ENCODE results near the gene DNAJC1. TPM values are rescaled to one million over a fixed set of nuclear protein-coding genes. Genes with fewer than 3 reads are reported as not detected.

Gene DNAJC1
- total and polyA plus RNA-seq, 4 experiments from 2014 or later, result 13.0 to 22.0 (median 15.8) TPM

DNA sequence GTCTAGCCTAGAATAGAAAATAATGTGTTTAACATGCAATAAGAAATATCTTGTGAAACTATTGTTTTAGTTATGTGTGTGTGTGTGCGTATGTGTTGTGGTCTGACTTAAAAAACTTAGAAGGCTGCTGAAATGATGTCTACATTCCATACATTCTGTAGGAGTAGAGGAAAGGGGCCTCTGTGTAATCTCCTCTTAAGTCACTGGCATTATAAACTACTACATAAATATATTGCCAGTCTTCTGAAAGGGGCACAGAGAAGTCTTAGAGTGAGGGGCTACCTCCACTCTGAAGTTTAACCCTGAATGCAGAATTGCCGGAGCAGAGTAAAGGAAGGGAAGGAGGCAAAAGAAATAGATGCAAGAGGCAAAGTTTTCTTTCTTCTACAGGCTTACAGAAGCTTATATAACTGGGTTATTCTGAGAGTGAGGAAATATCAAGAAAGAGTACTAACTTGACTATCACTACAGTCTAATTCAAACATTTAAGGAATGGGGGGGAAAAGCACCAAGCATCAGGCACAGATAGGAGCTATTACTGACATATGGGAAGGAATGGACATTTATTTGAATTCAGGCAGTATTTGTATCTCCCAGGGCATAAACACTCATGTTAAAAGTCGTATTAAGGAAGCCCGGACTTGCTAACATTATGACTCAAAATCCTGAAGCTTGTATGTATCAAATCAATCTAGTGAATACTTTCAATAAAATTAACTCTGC, 75.7 kb downstream of the DNAJC1 start:
- no peak for DNase-seq
- H3K36me3 ChIP-seq (ENCODE audit: insufficient read depth, low read length), result no peaks in the 10 kb centered on the region
- H3K36me3 Mint-ChIP-seq, result peaks cover 4 to 10% of the 10 kb centered on the region in 2 donors
- H3K4me3 Mint-ChIP-seq, result no peak overlapping the region
- H3K9me3 ChIP-seq (ENCODE audit: control insufficient read depth in 1 of 2, low read length in 2 of 2), result no peaks in the 10 kb centered on the region
- no peak overlapping the region for H3K4me3 ChIP-seq (ENCODE audit: low read length in 2 of 2)
- ChIA-PET POLR2A (ENCODE audit: partially characterized antibody) (no interaction called here), CTCF (ENCODE audit: partially characterized antibody) (no interaction called here)
- H3K27ac ChIP-seq (ENCODE audit: low read depth, low read length), result no peak overlapping the region
- no peaks in the 10 kb centered on the region for H3K9me3 Mint-ChIP-seq
- no peaks in the 10 kb centered on the region for H3K27me3 Mint-ChIP-seq
- no peak overlapping the region for H3K27ac Mint-ChIP-seq
- no peaks in the 10 kb centered on the region for H3K4me1 ChIP-seq (ENCODE audit: insufficient read depth, low read length)
- intact Hi-C loops (cut with micrococcal nuclease), result no loop called here
- no peaks in the 10 kb centered on the region for H3K27me3 ChIP-seq (ENCODE audit: insufficient read depth, low read length)
- H3K4me1 Mint-ChIP-seq, result peaks cover 0 to 5% (median under 1%) of the 10 kb centered on the region in 4 donors

DNA sequence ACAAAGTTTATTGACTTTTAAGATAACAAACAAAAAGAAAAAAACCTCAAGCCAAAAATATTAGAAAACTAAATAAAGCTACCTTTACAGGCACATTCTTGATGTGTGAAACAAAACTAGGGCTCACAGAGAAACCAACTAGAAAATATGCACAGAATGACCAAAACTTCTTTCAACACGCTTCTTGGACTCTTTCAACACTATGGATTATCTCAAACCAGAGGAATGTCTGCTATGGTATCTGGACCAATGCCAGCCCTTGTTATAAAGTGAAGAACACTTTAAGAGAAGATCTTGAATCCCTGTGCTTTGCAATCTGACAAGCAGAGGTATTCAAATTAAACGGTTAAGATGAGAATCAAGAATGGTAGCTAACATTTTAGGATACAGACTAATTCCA, 76.6 kb downstream of the DNAJC1 start:
- POLR2A ChIA-PET (ENCODE audit: partially characterized antibody), result no interaction called here
- H3K27me3 Mint-ChIP-seq, result no peaks in the 10 kb centered on the region
- Histone ChIP-seq H3K9me3 (ENCODE audit: control insufficient read depth in 1 of 2, low read length in 2 of 2) (no peaks in the 10 kb centered on the region), H3K4me3 (ENCODE audit: low read length in 2 of 2) (no peak overlapping the region), H3K27me3 (ENCODE audit: insufficient read depth, low read length) (no peaks in the 10 kb centered on the region), H3K4me1 (ENCODE audit: insufficient read depth, low read length) (no peaks in the 10 kb centered on the region), H3K36me3 (ENCODE audit: insufficient read depth, low read length) (no peaks in the 10 kb centered on the region), H3K27ac (ENCODE audit: low read depth, low read length) (no peak overlapping the region)
- peaks cover 0 to 4% (median under 1%) of the 10 kb centered on the region in 4 donors for H3K4me1 Mint-ChIP-seq
- H3K4me3 Mint-ChIP-seq, result no peak overlapping the region
- DNase-seq, result no peak
- CTCF ChIA-PET (ENCODE audit: partially characterized antibody), result no interaction called here
- intact Hi-C loops (cut with micrococcal nuclease), result no loop called here
- H3K27ac Mint-ChIP-seq, result peak overlapping the region in 1 of 7 donors; percentile 1
- peaks cover 4 to 10% of the 10 kb centered on the region in 2 donors for H3K36me3 Mint-ChIP-seq
- no peaks in the 10 kb centered on the region for H3K9me3 Mint-ChIP-seq

DNA sequence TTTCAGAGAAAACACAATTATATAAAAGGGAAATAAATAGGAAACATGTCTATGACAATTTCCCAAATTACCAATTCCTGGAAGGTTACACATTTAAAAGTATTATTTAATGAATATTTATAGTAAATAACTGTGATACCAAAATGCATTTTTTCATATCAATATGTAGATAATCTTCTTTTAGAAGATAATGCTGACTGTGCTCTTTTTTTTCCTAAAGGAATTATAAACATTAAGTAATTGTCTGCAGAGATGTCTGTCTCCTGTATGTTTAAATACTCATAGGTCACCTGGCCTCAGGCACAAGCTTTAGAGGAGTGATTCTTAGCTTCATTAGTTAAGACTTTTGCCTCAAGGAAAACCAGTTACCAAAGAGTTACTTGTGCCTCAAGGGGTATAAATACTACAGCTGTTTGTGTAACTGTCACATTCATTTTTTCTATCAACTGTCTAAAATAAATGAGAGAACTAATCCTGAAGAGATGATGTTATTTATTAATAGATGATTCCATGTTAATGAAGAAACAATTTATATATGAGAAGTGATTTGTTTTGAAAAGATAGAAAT, 77.1 kb downstream of the DNAJC1 start:
- Histone ChIP-seq H3K4me1 (ENCODE audit: insufficient read depth, low read length) (no peaks in the 10 kb centered on the region), H3K9me3 (ENCODE audit: control insufficient read depth in 1 of 2, low read length in 2 of 2) (no peaks in the 10 kb centered on the region), H3K4me3 (ENCODE audit: low read length in 2 of 2) (no peak overlapping the region), H3K27ac (ENCODE audit: low read depth, low read length) (no peak overlapping the region), H3K27me3 (ENCODE audit: insufficient read depth, low read length) (no peaks in the 10 kb centered on the region), H3K36me3 (ENCODE audit: insufficient read depth, low read length) (no peaks in the 10 kb centered on the region)
- Mint-ChIP-seq H3K27ac (no peak overlapping the region), H3K4me1 (peaks cover 0 to 4% (median under 1%) of the 10 kb centered on the region in 4 donors), H3K36me3 (peaks cover 4 to 10% of the 10 kb centered on the region in 2 donors), H3K4me3 (no peak overlapping the region), H3K9me3 (no peaks in the 10 kb centered on the region), H3K27me3 (no peaks in the 10 kb centered on the region)
- DNase-seq, result no peak
- intact Hi-C loops (cut with micrococcal nuclease), result no loop called here
- CTCF ChIA-PET (ENCODE audit: partially characterized antibody), result no interaction called here
- POLR2A ChIA-PET (ENCODE audit: partially characterized antibody), result interaction anchor here (0.6 kb wide), 1 partner anchor 698 kb away, joined by 5 read pairs; no protein-coding TSS in a partner anchor

DNA sequence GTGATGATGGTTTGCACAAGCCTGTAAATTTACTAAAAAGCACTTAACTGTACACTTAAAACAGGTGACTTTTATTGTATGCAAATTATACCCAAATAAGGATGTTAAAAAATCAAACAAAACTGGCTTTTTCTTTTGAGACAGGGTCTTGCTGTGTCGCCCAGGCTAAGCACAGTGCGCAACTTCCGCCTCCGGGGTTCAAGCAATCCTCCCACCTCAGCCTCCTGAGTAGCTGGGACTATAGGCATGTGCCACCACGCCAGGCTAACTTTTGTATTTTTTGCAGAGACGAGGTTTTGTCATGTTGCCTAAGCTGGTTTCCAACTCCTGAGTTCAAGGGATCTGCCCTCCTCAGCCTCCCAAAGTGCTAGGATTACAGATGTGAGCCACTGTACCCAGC, 77.7 kb downstream of the DNAJC1 start:
- Mint-ChIP-seq H3K9me3 (no peaks in the 10 kb centered on the region), H3K36me3 (peaks cover 4 to 13% of the 10 kb centered on the region in 2 donors), H3K27ac (no peak overlapping the region), H3K27me3 (no peaks in the 10 kb centered on the region), H3K4me3 (no peak overlapping the region), H3K4me1 (peaks cover 0 to 2% (median 0%) of the 10 kb centered on the region in 4 donors)
- POLR2A ChIA-PET (ENCODE audit: partially characterized antibody), result interaction anchor here (0.6 kb wide), 1 partner anchor 699 kb away, joined by 5 read pairs; no protein-coding TSS in a partner anchor
- Histone ChIP-seq H3K9me3 (ENCODE audit: control insufficient read depth in 1 of 2, low read length in 2 of 2) (no peaks in the 10 kb centered on the region), H3K36me3 (ENCODE audit: insufficient read depth, low read length) (no peaks in the 10 kb centered on the region), H3K27ac (ENCODE audit: low read depth, low read length) (no peak overlapping the region), H3K4me3 (ENCODE audit: low read length in 2 of 2) (no peak overlapping the region), H3K4me1 (ENCODE audit: insufficient read depth, low read length) (no peaks in the 10 kb centered on the region), H3K27me3 (ENCODE audit: insufficient read depth, low read length) (no peaks in the 10 kb centered on the region)
- intact Hi-C loops (cut with micrococcal nuclease), result no loop called here
- no peak for DNase-seq
- CTCF ChIA-PET (ENCODE audit: partially characterized antibody), result no interaction called here

DNA sequence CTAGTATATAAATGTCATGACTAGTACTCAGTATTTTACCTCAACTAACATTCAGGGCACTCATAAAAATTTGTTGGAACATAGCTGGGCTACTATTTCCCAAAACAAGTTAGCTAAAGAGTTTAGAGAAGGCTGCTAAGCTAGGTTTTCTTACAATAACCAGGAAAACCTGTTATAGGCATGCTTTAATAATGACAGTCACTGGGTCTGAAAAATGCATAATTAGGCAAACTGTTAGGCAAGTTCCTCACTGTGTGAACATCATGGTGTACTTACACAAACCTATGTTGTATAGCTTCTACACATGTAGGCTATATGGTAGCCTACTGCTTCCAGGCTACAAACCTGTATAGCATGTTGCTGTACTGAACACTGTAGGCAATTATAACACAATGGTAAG, 79.0 kb downstream of the DNAJC1 start:
- Histone ChIP-seq H3K4me1 (ENCODE audit: insufficient read depth, low read length) (no peaks in the 10 kb centered on the region), H3K27me3 (ENCODE audit: insufficient read depth, low read length) (no peaks in the 10 kb centered on the region), H3K36me3 (ENCODE audit: insufficient read depth, low read length) (no peaks in the 10 kb centered on the region), H3K27ac (ENCODE audit: low read depth, low read length) (no peak overlapping the region), H3K9me3 (ENCODE audit: control insufficient read depth in 1 of 2, low read length in 2 of 2) (no peaks in the 10 kb centered on the region), H3K4me3 (ENCODE audit: low read length in 2 of 2) (no peak overlapping the region)
- no peak overlapping the region for H3K4me3 Mint-ChIP-seq
- no peak overlapping the region for H3K27ac Mint-ChIP-seq
- H3K9me3 Mint-ChIP-seq, result no peaks in the 10 kb centered on the region
- intact Hi-C loops (cut with micrococcal nuclease), result no loop called here
- H3K27me3 Mint-ChIP-seq, result no peaks in the 10 kb centered on the region
- ChIA-PET CTCF (ENCODE audit: partially characterized antibody) (no interaction called here), POLR2A (ENCODE audit: partially characterized antibody) (no interaction called here)
- peaks cover 8 to 17% of the 10 kb centered on the region in 2 donors for H3K36me3 Mint-ChIP-seq
- peaks cover 0 to 2% (median 0%) of the 10 kb centered on the region in 4 donors for H3K4me1 Mint-ChIP-seq
- no peak for DNase-seq

DNA sequence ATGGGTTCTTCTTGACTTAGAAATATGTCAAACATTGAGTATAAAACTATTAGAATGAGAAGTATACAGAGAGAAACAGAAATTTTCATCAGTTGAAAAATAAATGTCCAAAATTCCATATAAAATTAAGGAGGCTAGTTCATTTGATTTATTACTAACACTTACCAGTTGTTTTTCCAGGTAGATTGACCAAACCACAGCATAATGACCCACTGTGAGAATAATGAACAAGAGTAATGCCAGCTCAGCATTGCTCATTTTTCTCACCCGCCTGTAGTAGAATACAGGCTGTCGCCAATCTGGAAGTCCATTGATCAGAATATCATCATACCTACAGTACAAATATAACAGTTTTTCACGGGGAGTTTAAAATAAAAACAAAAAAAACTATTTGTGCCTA, 82.9 kb downstream of the DNAJC1 start:
- Mint-ChIP-seq H3K4me1 (peaks cover 0 to 1% (median 0%) of the 10 kb centered on the region in 4 donors), H3K36me3 (peaks cover 17 to 22% of the 10 kb centered on the region in 2 donors), H3K27ac (no peak overlapping the region), H3K27me3 (no peaks in the 10 kb centered on the region), H3K9me3 (no peaks in the 10 kb centered on the region), H3K4me3 (no peak overlapping the region)
- DNase-seq, result no peak
- Histone ChIP-seq H3K9me3 (ENCODE audit: control insufficient read depth in 1 of 2, low read length in 2 of 2) (no peaks in the 10 kb centered on the region), H3K4me3 (ENCODE audit: low read length in 2 of 2) (no peak overlapping the region), H3K27ac (ENCODE audit: low read depth, low read length) (no peak overlapping the region), H3K27me3 (ENCODE audit: insufficient read depth, low read length) (no peaks in the 10 kb centered on the region), H3K36me3 (ENCODE audit: insufficient read depth, low read length) (no peaks in the 10 kb centered on the region), H3K4me1 (ENCODE audit: insufficient read depth, low read length) (no peaks in the 10 kb centered on the region)
- CTCF ChIA-PET (ENCODE audit: partially characterized antibody), result no interaction called here
- intact Hi-C loops (cut with micrococcal nuclease), result no loop called here
- POLR2A ChIA-PET (ENCODE audit: partially characterized antibody), result no interaction called here

DNA sequence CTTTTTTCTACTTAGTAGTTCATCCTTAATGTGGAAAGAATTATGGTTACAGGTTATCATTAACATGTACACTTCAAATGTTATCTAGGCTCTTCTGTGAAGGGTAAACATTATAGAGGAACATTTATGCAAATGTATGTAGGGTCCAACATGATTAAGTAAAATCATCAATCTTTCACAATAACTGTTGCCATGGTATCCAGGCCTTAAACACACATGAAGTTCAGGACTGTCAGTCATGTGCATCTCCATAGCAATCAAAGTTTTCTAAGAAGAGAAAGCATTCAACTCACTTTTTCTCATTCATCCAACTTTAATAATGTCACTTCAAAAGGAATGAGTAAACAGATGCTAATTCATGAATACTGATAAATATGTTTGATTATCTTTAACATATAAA, 83.6 kb downstream of the DNAJC1 start:
- H3K9me3 Mint-ChIP-seq, result no peaks in the 10 kb centered on the region
- H3K27ac Mint-ChIP-seq, result no peak overlapping the region
- no peaks in the 10 kb centered on the region for H3K4me1 ChIP-seq (ENCODE audit: insufficient read depth, low read length)
- H3K4me3 Mint-ChIP-seq, result no peak overlapping the region
- intact Hi-C loops (cut with micrococcal nuclease), result no loop called here
- H3K36me3 ChIP-seq (ENCODE audit: insufficient read depth, low read length), result no peaks in the 10 kb centered on the region
- H3K27me3 ChIP-seq (ENCODE audit: insufficient read depth, low read length), result no peaks in the 10 kb centered on the region
- H3K4me3 ChIP-seq (ENCODE audit: low read length in 2 of 2), result no peak overlapping the region
- DNase-seq, result no peak
- H3K4me1 Mint-ChIP-seq, result peaks cover 0 to 1% (median 0%) of the 10 kb centered on the region in 4 donors
- no peak overlapping the region for H3K27ac ChIP-seq (ENCODE audit: low read depth, low read length)
- H3K9me3 ChIP-seq (ENCODE audit: control insufficient read depth in 1 of 2, low read length in 2 of 2), result no peaks in the 10 kb centered on the region
- CTCF ChIA-PET (ENCODE audit: partially characterized antibody), result no interaction called here
- peaks cover 12 to 18% of the 10 kb centered on the region in 2 donors for H3K36me3 Mint-ChIP-seq
- no peaks in the 10 kb centered on the region for H3K27me3 Mint-ChIP-seq
- POLR2A ChIA-PET (ENCODE audit: partially characterized antibody), result no interaction called here
